ENCODE measurements around the gene MEIS1.
A peak's percentile ranks its signal among the peaks of the same experiment; 100 is the strongest.

The MEIS1 gene

DNA sequence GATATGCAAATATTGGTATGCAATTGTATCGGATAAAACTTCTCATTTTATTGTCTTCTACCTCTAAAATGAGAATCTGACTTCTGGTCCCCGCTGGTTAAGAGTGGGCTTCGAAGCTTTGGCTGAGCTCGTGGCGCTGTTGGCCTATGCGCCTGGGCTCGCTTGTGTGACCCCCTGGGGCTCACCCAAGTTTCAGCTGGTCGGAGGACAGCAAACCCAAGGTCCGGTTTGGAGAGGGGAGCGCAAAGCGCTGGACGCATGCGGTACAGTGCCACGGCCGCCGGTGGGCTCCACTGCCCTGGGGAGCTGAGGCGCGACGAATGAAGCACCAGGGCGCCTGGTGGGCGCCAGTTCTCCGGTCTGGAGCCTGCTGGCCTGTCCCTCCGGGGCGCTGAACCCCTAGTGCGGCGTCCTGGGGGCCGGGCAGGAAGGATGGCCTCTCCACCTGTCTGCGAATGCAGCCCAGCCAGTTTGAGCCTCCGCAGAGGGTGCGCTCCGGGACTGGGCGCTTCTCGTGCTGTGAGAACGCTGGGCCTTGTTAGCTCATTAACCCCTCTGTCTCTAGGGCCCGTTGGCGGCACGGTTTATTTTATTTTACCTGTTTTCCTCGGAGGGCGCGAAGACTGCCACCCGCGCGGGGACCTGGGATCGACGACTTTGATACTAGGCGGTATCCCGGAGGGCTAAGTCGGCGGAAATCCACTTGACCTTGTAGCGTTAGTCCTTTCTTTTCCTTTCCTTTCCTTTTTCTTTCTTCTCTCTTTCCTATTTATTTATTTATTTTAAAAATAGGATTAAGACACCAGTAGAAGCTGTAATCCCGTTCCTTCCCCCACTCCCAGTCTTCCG is 10.4 kb downstream of the MEIS1 start:
- peak; percentile 66 for DNase-seq

DNA sequence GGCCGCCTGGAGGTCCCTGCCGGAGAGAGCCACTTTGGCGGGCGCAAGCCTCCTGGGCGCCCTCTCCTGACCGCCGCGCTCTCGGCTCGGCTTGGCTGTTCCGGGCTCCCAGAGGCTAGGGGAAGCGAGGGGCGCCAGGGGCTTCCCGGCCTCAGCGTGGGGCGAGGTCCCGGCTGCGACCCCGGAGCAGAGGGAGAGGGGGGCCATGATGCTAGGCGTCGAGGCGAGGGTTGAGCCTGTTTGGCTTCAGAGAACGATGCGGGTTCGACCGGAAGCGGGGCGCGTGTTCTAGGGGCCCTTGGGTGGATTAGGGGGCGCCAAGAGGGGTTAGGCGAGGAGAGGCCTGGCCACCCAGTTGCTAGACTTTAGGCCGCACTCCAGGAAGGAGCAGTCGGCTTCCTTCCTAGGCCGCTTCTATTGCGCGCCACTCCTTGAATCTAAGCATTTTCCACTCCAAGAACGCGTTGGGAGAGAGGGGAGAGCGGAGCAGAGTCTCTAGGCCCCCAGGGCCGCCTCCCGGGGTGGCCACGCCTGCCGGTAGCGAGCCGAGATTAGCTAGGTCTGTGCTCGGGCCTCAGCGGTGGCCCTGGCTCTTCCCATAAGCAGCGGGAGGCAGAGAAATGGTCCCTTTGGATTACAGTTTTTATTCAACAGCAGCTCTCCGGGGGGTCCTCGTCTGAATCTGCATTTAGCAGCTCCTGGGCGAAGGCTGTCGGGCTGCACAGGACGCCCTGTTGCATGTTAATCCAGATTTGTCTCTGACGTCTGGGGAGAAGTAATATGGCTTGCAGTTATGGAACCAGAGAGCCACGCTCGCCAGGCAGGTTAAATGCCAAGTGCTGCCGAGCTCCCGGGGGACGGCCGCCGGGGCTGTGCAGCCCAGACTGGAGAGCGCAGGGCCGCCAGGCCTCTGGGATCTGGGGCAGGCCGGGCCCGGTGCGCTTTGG is 11.3 kb downstream of the MEIS1 start:
- DNase-seq, result peak; percentile 72

- DNase-seq, result peak; percentile 50
Measured at GRCh38 chr2:66446941-66447340, 12.0 kb downstream of the MEIS1 start.

DNA sequence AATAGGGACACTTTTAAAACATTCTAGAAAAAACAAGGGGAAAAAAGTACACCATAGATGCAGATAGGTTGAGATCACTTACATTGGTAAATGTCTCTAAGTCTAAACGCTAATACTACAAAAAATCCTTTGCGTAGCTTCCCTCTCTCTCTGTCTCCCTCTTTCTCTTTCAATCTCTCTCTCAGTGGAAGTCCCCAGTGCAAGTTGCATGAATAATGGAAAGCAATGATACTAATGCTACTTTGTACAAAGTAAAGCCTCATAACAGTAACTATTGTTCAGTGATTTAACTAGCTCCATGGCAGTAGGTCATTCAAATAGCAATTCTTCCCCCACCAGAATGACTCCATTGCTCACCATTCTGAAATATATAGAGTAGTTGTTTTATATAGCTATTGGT is 12.8 kb downstream of the MEIS1 start:
- no peak for DNase-seq

DNA sequence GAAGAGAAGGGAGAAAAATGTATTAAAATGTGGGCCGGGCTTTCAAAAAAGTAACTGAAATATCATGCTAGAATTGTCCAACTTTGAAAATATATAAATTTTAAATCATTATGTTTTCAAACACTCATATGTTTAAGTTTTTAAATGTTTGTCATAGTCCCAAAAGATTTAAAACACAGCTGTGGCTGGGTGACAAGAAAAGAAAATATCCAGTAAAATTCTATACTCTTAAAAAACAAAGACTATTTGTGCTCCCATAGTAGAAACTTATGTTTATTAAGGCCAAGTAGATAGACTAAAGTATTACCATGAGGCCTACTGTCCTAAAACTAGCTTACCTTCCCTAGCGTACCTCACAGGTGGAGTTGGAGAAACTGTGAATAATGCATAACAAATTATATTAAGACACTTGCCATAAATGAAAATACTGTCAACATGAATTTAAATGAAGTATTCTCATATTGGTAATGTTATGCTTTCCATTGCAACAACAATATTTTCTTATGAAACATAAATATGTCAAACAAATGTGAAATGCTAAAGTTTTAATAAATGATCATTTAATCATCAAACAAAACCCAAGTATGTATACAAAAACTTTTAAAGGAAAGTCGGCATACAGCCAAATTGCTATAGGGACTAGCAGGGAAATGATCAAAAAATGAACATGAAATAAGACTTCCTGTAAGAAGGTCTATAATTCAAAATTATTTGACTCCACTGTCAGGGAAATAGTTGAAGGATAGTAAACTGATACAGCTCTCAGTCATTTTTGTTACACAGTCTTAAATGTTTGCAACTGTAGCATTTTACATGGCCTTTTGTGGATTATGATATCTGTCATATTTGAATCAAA is 13.4 kb downstream of the MEIS1 start:
- no peak for DNase-seq

DNA sequence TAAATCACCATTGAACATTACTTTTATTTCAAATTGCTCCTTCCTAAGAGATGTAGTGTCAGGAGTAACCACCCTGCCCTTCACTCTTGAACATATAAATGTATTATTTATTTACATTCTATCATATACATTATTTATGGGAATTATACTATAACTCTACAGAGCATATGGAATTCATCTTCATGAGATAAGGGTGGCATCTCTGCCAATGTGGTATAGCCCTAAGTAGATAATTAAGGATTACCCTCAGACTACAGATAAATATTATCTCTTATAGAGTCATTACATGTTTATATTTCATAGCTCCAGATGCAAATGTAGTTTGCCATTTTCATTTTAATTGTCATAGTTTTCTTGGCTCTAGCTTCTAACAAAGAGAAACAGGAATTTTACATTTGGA is 17.3 kb downstream of the MEIS1 start:
- no peak for DNase-seq

GRCh38 chr2:66452917-66453316 is 18.0 kb downstream of the MEIS1 start:
- DNase-seq, result no peak

- no peak for DNase-seq
Measured at GRCh38 chr2:66455490-66455889, 20.6 kb downstream of the MEIS1 start.

DNA sequence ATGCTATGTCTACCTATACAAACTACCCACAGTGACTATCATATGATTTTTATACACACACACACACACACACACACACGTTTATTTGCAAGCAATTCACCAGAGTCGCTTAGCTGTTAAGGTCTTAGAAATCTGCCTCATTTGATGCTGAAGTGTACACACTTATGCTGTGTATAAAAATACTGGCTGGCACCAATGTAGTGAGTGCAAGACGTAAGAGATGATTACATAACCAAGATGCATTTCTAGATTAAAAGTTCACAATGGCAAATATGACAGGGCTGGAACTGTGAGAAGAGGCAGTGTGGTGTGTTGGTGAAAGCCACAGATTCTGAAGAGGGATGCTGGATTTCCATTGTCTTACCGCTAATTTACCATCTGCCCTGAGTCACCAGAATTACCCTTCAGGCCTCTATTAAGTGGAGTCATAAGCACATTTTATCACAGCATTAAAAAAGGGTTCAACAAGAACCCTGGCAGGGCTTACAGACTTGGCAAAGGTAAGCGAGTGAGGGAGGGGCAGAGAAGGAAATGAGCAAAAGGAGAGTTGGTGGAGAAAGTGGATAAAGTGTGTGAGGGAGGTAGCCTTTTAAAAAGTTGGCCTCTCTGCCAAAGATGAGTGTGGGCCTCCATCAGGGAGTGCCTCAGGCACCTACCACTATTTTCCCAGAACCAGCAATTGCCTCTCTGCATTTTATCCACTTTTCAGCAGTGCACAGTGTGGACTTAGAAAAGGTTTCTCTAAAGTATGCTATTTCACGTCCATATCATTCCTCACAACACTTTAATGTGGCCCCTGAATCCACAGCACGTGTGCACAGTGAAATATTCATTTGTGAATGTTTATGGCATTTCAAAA is 21.5 kb downstream of the MEIS1 start:
- DNase-seq, result peak; percentile 67

- no peak for DNase-seq
Measured at GRCh38 chr2:66457545-66457944, 22.6 kb downstream of the MEIS1 start.

DNA sequence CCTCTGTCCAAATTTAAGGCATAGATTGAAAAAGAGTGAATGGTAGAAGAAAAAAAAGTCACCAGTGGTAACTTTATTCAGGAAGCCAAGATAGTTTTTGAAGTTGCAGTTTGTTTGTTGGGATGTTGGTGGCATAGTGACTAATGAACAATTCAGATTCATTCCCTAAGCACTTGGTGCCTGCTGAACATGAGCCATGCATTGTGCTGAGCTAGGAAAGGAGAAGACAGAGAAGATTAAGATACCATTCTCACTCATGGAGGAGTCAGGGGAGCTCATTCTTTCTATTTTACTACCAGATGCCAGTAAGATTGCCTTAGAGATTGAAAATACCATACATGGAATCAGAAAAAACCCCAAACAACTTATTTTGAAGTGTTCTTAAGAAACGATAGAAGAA is 25.1 kb downstream of the MEIS1 start:
- no peak for DNase-seq

DNA sequence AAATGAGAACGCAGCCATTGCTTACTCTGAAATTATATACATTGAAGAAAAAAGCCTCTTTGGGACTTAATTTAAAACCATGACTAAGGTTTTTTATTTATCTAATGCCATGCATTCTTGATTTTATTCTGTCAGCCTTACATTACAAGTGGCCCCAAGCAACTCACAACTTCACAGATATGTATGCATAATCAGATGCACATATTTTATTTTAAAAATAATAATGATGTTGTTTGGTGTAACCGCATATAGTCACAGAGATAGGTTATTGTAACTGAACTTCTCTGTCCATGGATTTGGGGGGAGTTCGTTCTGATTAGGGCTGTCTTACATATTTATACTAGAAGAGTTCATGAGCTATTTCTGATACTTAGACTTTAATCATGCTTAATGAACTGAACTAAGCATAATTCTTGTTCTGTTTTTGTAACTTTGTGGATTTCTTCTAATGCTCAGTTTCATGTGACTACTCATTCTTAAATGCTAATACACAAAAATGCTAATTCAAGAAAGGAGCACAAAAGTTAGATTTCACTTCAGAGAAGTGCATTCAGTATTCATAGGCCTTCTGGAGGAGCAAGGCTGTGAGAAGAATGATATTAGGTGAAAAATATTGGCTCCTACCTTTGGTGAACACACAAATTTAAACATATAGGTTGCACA is 26.2 kb downstream of the MEIS1 start:
- DNase-seq, result no peak

DNA sequence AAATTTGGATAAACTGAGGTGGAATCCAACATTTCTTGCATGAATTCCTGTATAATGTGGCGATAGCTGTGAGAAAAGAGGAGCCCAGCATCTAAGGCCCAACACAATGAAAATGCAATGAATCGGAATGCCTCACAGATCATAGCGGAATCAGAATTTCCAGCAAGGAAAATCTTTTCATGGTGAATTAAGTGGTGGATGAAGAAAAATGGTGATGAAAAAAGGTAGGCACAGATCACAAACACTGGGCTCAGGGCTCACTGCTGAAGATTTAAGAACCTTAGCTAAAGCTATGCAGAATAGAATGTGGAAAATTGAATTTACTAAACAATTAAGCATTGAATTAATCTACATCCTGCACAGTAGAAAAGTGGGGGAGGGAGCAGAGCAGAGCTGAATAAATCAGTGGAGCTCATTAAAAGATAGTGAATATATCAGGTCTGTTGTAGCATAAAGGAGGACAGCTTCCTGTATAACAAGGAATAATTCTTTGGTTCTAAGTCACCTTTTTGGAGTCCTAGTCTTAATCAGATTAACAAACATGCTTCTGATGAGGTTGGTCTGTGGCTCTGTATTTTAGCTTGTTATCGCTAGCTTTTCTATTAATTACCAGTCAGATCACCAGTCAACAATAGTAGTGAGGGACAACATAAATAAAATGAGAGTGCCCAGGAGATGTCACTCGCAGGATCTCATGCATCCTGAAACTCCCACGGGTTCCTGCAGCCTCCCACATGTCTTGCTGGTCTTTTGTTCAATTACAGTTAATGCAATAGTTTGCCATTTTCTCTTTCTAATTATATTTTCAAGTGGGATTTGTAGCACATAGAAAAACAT is 27.0 kb downstream of the MEIS1 start:
- no peak for DNase-seq

DNA sequence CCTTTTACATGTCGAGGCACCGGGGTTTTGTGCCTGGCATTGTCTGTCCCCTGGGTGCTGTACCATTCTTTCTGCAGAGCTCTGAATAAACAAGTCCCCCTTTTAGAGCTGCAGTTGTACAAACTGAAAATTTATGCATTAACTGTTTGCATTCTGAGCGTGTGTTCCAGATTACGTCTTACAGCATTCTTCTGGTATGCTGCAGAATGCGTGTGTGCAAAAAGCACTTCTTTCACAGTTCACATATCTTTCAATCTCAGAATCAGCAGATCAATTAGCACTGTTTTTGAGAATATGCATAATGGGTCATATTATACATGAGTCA is 27.5 kb downstream of the MEIS1 start:
- no peak for DNase-seq

DNA sequence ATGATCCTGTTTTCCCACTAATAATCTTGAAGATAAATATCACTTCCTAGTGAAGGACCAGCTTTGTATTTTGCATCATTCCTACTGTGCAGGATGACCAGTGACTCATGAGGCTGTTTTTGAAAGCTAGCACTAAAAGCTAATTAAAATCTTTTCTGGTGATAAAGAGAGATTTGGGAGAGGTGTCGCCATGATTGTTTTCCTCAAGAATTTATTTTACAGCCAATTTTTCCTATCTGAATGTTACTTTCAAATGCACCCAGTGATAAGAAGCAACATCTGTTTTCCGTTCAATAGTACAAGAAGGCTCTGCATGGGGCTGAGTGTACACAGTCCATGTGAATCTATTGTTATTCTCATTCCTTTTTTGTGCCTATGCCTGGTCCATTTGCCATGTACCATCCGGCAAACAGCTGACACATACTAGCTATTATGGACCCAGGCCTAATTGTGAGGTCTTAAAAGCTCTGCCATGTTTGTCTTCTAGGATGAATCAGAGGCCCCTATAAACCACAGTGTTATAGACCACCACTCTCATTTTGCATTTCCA is 28.4 kb downstream of the MEIS1 start:
- DNase-seq, result no peak

- no peak for DNase-seq
Measured at GRCh38 chr2:66464930-66465637, 30.2 kb downstream of the MEIS1 start.

- no peak for DNase-seq
Measured at GRCh38 chr2:66466433-66466832, 31.5 kb downstream of the MEIS1 start.

DNA sequence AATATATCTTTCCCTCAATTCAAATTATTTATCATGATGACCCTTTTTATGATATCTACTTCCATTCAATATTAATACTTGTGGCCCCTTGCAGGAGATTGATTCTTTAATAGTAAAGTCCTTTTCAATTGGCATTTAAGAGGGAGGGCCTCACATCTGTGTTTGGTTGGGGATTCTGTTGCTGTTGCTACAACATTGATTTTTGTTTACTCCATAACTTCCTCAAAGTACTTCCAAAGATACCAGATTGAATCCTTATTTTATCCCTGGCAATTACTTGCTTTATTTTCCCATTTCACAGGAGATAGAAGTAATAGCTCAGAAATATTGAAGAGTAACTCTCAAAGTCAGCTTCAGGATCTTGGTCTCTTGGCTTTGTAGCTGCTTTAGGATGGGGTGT is 32.8 kb downstream of the MEIS1 start:
- DNase-seq, result no peak

DNA sequence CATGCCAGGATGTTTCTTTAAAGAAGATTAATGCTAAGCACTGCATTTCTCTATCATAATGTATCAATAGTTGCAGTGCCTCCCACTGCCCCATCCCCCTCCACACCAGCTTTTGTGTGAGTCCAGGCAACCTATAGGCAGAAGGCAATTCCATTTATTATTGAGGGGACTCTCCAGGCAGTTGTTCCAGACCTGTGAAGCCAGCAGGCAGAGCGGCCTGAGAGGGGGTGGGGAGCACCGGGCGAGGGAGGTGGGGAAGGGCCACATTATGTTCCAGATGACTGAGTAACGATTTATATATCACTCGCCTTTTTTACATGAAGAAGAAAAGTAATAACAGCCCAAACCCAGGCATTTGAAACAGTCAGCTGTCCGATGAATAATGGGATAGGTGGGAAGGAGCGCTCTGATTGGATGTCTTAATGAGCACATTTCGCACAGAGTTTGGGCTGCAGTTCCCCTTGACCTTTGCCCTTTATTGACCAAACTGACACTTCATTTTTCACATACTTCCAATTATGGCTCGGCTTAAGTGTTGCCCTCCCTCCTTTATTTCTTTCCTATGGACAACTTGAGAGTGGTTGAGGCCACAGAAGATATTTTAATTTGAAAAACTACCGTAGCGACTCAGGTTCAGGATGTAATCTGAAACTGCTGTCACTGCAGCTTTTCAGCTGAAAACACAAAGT is 34.4 kb downstream of the MEIS1 start:
- DNase-seq, result no peak

All from EL (cell line).